Suprapubic skin (tissue), 4 donors: ENCODE results near the gene ADD2. TPM values are rescaled to one million over a fixed set of nuclear protein-coding genes. Genes with fewer than 3 reads are reported as not detected.

ENCODE experiments used
- DNase-seq, 2 donors: peaks; one replicate each; pipeline ENCODE4 v3.0.0-alpha.2; 2019; ENCODE audit warnings: low spot score in 2 of 2
- H3K27ac ChIP-seq: fragments of 200-600 bp; sonication (generic); one replicate; pipeline ENCODE4 v1.5.1; 2019
- H3K27me3 ChIP-seq: fragments of 200-600 bp; sonication (generic); one replicate; pipeline ENCODE4 v1.5.1; 2019
- H3K36me3 ChIP-seq: fragments of 200-600 bp; sonication (generic); one replicate; pipeline ENCODE4 v1.5.1; 2019
- H3K4me1 ChIP-seq: fragments of 200-600 bp; sonication (generic); one replicate; pipeline ENCODE4 v1.5.1; 2019
- H3K4me3 ChIP-seq: fragments of 200-600 bp; sonication (generic); one replicate; pipeline ENCODE4 v1.5.1; 2019; ENCODE audit warnings: mild to moderate bottlenecking
- H3K9me3 ChIP-seq: fragments of 200-600 bp; sonication (generic); one replicate; pipeline ENCODE4 v1.5.1; 2019
- CTCF ChIP-seq, 2 donors: fragments of 200-600 bp in 1 of 2; fragments of 450-650 bp in 1 of 2; sonication (generic) in 1 of 2; IDR thresholded peaks; one replicate each; pipeline ENCODE4 v1.5.1; 2016 to 2019; ENCODE audit warnings: antibody characterized with exemption in 2 of 2, mild to moderate bottlenecking in 1 of 2, moderate library complexity in 1 of 2
- EP300 ChIP-seq: sonication (generic); formaldehyde crosslinking; IDR thresholded peaks from one replicate; pipeline ENCODE4 v1.6.1; 2017; ENCODE audit warnings: antibody characterized with exemption
- POLR2A ChIP-seq, 2 donors: fragments of 450-650 bp; IDR thresholded peaks; one replicate each; pipeline ENCODE4 v1.6.1; 2017; ENCODE audit warnings: antibody characterized with exemption in 2 of 2, mild to moderate bottlenecking in 2 of 2, moderate library complexity in 2 of 2
- POLR2AphosphoS5 ChIP-seq, 3 donors: sonication (generic); formaldehyde crosslinking; IDR thresholded peaks; one replicate each; pipeline ENCODE4 v1.6.1; 2017; ENCODE audit warnings: antibody characterized with exemption in 3 of 3
- WGBS: methylation state at CpG from one replicate; pipeline ENCODE4 v1.1.5; 2018; 5-methylcytosine and 5-hydroxymethylcytosine counted together
- total RNA-seq, 4 donors: library from RNA; depleted of rRNA; stranded (reverse); fragments of >200 nt; gene quantifications; one replicate each; pipeline ENCODE4 v1.1.0, GENCODE V29; 2016

Gene ADD2
- total RNA-seq, 4 donors from 2014 or later: 1.4 to 2.3 (median 1.5) TPM

GRCh38 chr2:70767079-70767698 lies 811 bp downstream of the ADD2 start:
- DNase-seq: no peak
- Histone ChIP-seq H3K36me3 (no peaks in the 10 kb centered on the region), H3K27me3 (peaks cover 67% of the 10 kb centered on the region), H3K4me1 (peaks cover 22% of the 10 kb centered on the region), H3K27ac (no peak overlapping the region), H3K9me3 (no peaks in the 10 kb centered on the region), H3K4me3 (peak overlapping the region; percentile 48)
- no peak for TF ChIP-seq POLR2AphosphoS5 (IDR thresholded peaks at IDR 0.05)
- TF ChIP-seq POLR2A (IDR thresholded peaks at IDR 0.05): no peak
- TF ChIP-seq CTCF (IDR thresholded peaks at IDR 0.05): no peak
- no peak for TF ChIP-seq EP300
- WGBS: 0% methylated on average over 34 of the region's 51 CpGs

- no peaks in the 10 kb centered on the region for H3K36me3 ChIP-seq
- H3K4me3 ChIP-seq: peak overlapping the region; percentile 48
- no peaks in the 10 kb centered on the region for H3K9me3 ChIP-seq
- H3K27me3 ChIP-seq: peaks cover 66% of the 10 kb centered on the region
- TF ChIP-seq POLR2A (IDR thresholded peaks at IDR 0.05) (no peak), CTCF (IDR thresholded peaks at IDR 0.05) (no peak), POLR2AphosphoS5 (IDR thresholded peaks at IDR 0.05) (no peak), EP300 (no peak)
- DNase-seq: no peak
- WGBS: 21% methylated on average over 7 of the region's 7 CpGs
- H3K4me1 ChIP-seq: peaks cover 22% of the 10 kb centered on the region
- H3K27ac ChIP-seq: no peak overlapping the region
These were observed 1.5 kb downstream of the ADD2 start for GRCh38 chr2:70766357-70767078.

- no peaks in the 10 kb centered on the region for H3K36me3 ChIP-seq
- peaks cover 66% of the 10 kb centered on the region for H3K27me3 ChIP-seq
- DNase-seq: no peak
- peaks cover 22% of the 10 kb centered on the region for H3K4me1 ChIP-seq
- 85% methylated on average over 7 of the region's 7 CpGs for WGBS
- H3K9me3 ChIP-seq: no peaks in the 10 kb centered on the region
- TF ChIP-seq EP300: no peak
- no peak for TF ChIP-seq CTCF (IDR thresholded peaks at IDR 0.05)
- no peak for TF ChIP-seq POLR2A (IDR thresholded peaks at IDR 0.05)
- no peak for TF ChIP-seq POLR2AphosphoS5 (IDR thresholded peaks at IDR 0.05)
- no peak overlapping the region for H3K27ac ChIP-seq
- no peak overlapping the region for H3K4me3 ChIP-seq
These were observed 2.5 kb downstream of the ADD2 start for GRCh38 chr2:70765507-70765906.

- 60% methylated on average over 1 of the region's 1 CpG for WGBS
- no peaks in the 10 kb centered on the region for H3K9me3 ChIP-seq
- H3K36me3 ChIP-seq: no peaks in the 10 kb centered on the region
- peaks cover 32% of the 10 kb centered on the region for H3K27me3 ChIP-seq
- H3K27ac ChIP-seq: no peak overlapping the region
- DNase-seq: no peak
- H3K4me1 ChIP-seq: no peaks in the 10 kb centered on the region
- no peak overlapping the region for H3K4me3 ChIP-seq
- TF ChIP-seq POLR2AphosphoS5 (IDR thresholded peaks at IDR 0.05) (no peak), CTCF (IDR thresholded peaks at IDR 0.05) (no peak), EP300 (no peak), POLR2A (IDR thresholded peaks at IDR 0.05) (no peak)
These were observed 8.6 kb downstream of the ADD2 start for GRCh38 chr2:70759446-70759845.

GRCh38 chr2:70757966-70758365 lies 10.0 kb downstream of the ADD2 start:
- WGBS: 89% methylated on average over 7 of the region's 7 CpGs
- Histone ChIP-seq H3K9me3 (no peaks in the 10 kb centered on the region), H3K27me3 (peaks cover 32% of the 10 kb centered on the region), H3K27ac (no peak overlapping the region), H3K4me3 (no peak overlapping the region), H3K4me1 (no peaks in the 10 kb centered on the region), H3K36me3 (no peaks in the 10 kb centered on the region)
- TF ChIP-seq CTCF (IDR thresholded peaks at IDR 0.05) (no peak), POLR2AphosphoS5 (IDR thresholded peaks at IDR 0.05) (no peak), POLR2A (IDR thresholded peaks at IDR 0.05) (no peak), EP300 (no peak)
- DNase-seq: no peak
